Astrocyte (in vitro differentiated cells and primary cell): Measurements from ENCODE around the gene LINGO4. TPM values are rescaled to one million over a fixed set of nuclear protein-coding genes. Genes with fewer than 3 reads are reported as not detected.

Experiments used
- DNase-seq: peaks from one replicate; pipeline ENCODE4 v3.0.0-alpha.2; 2010; ENCODE audit warnings: low read depth
- FAIRE-seq: peaks from 2 replicates; lab custom pipeline; 2011; peaks lifted over from hg19 to GRCh38; lab: Jason Lieb, UNC
- H2AFZ ChIP-seq: 2 replicates; pipeline ENCODE4 v1.6.0; 2012; ENCODE audit warnings: low read depth, low read length, inconsistent platforms
- H3K27ac ChIP-seq: 2 replicates; pipeline ENCODE4 v1.5.1; 2011; ENCODE audit warnings: low read depth, low read length, inconsistent platforms
- H3K27me3 ChIP-seq: 2 replicates; pipeline ENCODE4 v1.6.0; 2011; ENCODE audit warnings: low read length, inconsistent platforms; ENCODE audit not compliant: insufficient read depth
- H3K36me3 ChIP-seq: 2 replicates; pipeline ENCODE4 v1.5.1; 2011; ENCODE audit warnings: low read length, inconsistent platforms; ENCODE audit not compliant: insufficient read depth
- H3K4me1 ChIP-seq: 2 replicates; pipeline ENCODE4 v1.5.1; 2011; ENCODE audit warnings: low read length, inconsistent platforms; ENCODE audit not compliant: insufficient read depth
- H3K4me2 ChIP-seq: 2 replicates; pipeline ENCODE4 v1.6.0; 2012; ENCODE audit warnings: low read length, inconsistent platforms
- H3K4me3 ChIP-seq: 2 replicates; pipeline ENCODE4 v1.5.1; 2011; ENCODE audit warnings: low read depth, mild to moderate bottlenecking, low read length, inconsistent platforms; ENCODE audit not compliant: insufficient read depth
- H3K79me2 ChIP-seq: 2 replicates; pipeline ENCODE4 v1.6.0; 2012; ENCODE audit warnings: mild to moderate bottlenecking, low read length, inconsistent platforms; ENCODE audit not compliant: insufficient read depth
- H3K9ac ChIP-seq: 2 replicates; pipeline ENCODE4 v1.6.0; 2012; ENCODE audit warnings: mild to moderate bottlenecking, low read length, inconsistent platforms
- H3K9me3 ChIP-seq: 2 replicates; pipeline ENCODE4 v1.5.1; 2012; ENCODE audit warnings: low read depth, mild to moderate bottlenecking, low read length, inconsistent platforms; ENCODE audit not compliant: insufficient read depth
- H4K20me1 ChIP-seq: 2 replicates; pipeline ENCODE4 v1.6.0; 2012; ENCODE audit warnings: low read length, inconsistent platforms; ENCODE audit not compliant: insufficient read depth
- H3K27ac Mint-ChIP-seq: one replicate; pipeline ENCODE4 v1.8.0; 2021; ENCODE audit warnings: mild to moderate bottlenecking, mixed read lengths; ENCODE audit not compliant: unreplicated experiment
- H3K27me3 Mint-ChIP-seq: one replicate; pipeline ENCODE4 v1.8.0; 2021; ENCODE audit warnings: low read depth, mixed read lengths; ENCODE audit not compliant: unreplicated experiment
- H3K36me3 Mint-ChIP-seq: one replicate; pipeline ENCODE4 v1.8.0; 2021; ENCODE audit warnings: low read depth, mixed read lengths; ENCODE audit not compliant: unreplicated experiment
- H3K4me1 Mint-ChIP-seq: one replicate; pipeline ENCODE4 v1.8.0; 2021; ENCODE audit warnings: low read depth, mixed read lengths; ENCODE audit not compliant: unreplicated experiment
- H3K4me3 Mint-ChIP-seq: one replicate; pipeline ENCODE4 v1.8.0; 2021; ENCODE audit warnings: mild to moderate bottlenecking, moderate library complexity, mixed read lengths; ENCODE audit not compliant: unreplicated experiment
- H3K9me3 Mint-ChIP-seq: one replicate; pipeline ENCODE4 v1.8.0; 2021; ENCODE audit warnings: mild to moderate bottlenecking, mixed read lengths; ENCODE audit not compliant: unreplicated experiment
- CTCF ChIP-seq: IDR thresholded peaks from 2 replicates; pipeline ENCODE4 v1.5.1; 2011; ENCODE audit warnings: low read depth, mild to moderate bottlenecking, inconsistent platforms, low read length, moderate library complexity; ENCODE audit not compliant: insufficient read depth
- EZH2 ChIP-seq: IDR thresholded peaks from 2 replicates; pipeline ENCODE4 v1.6.1; 2012; ENCODE audit warnings: mild to moderate bottlenecking, low read length, inconsistent platforms; ENCODE audit not compliant: insufficient read depth
- total RNA-seq: library from RNA; stranded (reverse); gene quantifications from 2 replicates; pipeline ENCODE4 v1.2.1, GENCODE V29; 2021

The LINGO4 gene
- total RNA-seq, 1 donor from 2014 or later = not detected

- H3K27ac Mint-ChIP-seq = peak overlapping the region; percentile 92
- peaks cover 51% of the 10 kb centered on the region for H3K27me3 ChIP-seq
- TF ChIP-seq CTCF (no peak), EZH2 (no peak)
These were observed 4.2 kb upstream of the LINGO4 start for GRCh38 chr1:151809290-151809984.

GRCh38 chr1:151807766-151808165, 2.5 kb upstream of the LINGO4 start:
- Histone ChIP-seq H3K4me3 (no peak overlapping the region), H2AFZ (no peak overlapping the region), H4K20me1 (no peaks in the 10 kb centered on the region), H3K9me3 (no peaks in the 10 kb centered on the region), H3K36me3 (no peaks in the 10 kb centered on the region), H3K4me1 (no peaks in the 10 kb centered on the region), H3K4me2 (no peak overlapping the region), H3K9ac (no peak overlapping the region), H3K79me2 (no peaks in the 10 kb centered on the region), H3K27ac (no peak overlapping the region), H3K27me3 (peaks cover 63% of the 10 kb centered on the region)
- peaks cover 4% of the 10 kb centered on the region for H3K36me3 Mint-ChIP-seq
- H3K27me3 Mint-ChIP-seq = peaks cover 57% of the 10 kb centered on the region
- DNase-seq = no peak
- TF ChIP-seq EZH2 = no peak
- no peak for TF ChIP-seq CTCF
- H3K4me3 Mint-ChIP-seq = no peak overlapping the region
- no peaks in the 10 kb centered on the region for H3K9me3 Mint-ChIP-seq
- no peak overlapping the region for H3K27ac Mint-ChIP-seq
- peaks cover 11% of the 10 kb centered on the region for H3K4me1 Mint-ChIP-seq
- FAIRE-seq = no peak

More at GRCh38 chr1:151809290-151809984, 4.2 kb upstream of the LINGO4 start:
- Mint-ChIP-seq H3K4me3 (no peak overlapping the region), H3K4me1 (peaks cover 11% of the 10 kb centered on the region), H3K9me3 (no peaks in the 10 kb centered on the region), H3K27me3 (peaks cover 57% of the 10 kb centered on the region), H3K36me3 (no peaks in the 10 kb centered on the region)
- Histone ChIP-seq H3K4me1 (no peaks in the 10 kb centered on the region), H3K4me3 (no peak overlapping the region), H3K9ac (no peak overlapping the region), H3K4me2 (no peak overlapping the region), H3K27ac (no peak overlapping the region), H3K36me3 (no peaks in the 10 kb centered on the region), H4K20me1 (no peaks in the 10 kb centered on the region), H3K79me2 (no peaks in the 10 kb centered on the region), H3K9me3 (no peaks in the 10 kb centered on the region), H2AFZ (no peak overlapping the region)
- FAIRE-seq (no peak), DNase-seq (no peak)

- TF ChIP-seq CTCF = no peak
- DNase-seq (no peak), FAIRE-seq (no peak)
- Histone ChIP-seq H3K27me3 (peaks cover 66% of the 10 kb centered on the region), H3K27ac (no peak overlapping the region), H3K9ac (no peak overlapping the region), H2AFZ (no peak overlapping the region), H4K20me1 (no peaks in the 10 kb centered on the region), H3K4me3 (no peak overlapping the region), H3K4me1 (no peaks in the 10 kb centered on the region), H3K9me3 (no peaks in the 10 kb centered on the region), H3K79me2 (no peaks in the 10 kb centered on the region), H3K4me2 (no peak overlapping the region), H3K36me3 (no peaks in the 10 kb centered on the region)
- H3K4me3 Mint-ChIP-seq = no peak overlapping the region
- no peaks in the 10 kb centered on the region for H3K9me3 Mint-ChIP-seq
- peaks cover 11% of the 10 kb centered on the region for H3K4me1 Mint-ChIP-seq
- no peak overlapping the region for H3K27ac Mint-ChIP-seq
- peaks cover 52% of the 10 kb centered on the region for H3K27me3 Mint-ChIP-seq
- peaks cover 4% of the 10 kb centered on the region for H3K36me3 Mint-ChIP-seq
These were observed 1.9 kb upstream of the LINGO4 start for GRCh38 chr1:151807131-151807530.
